Pons (tissue), 1 donor: Measurements from ENCODE around the gene ASL.
"Not testable (repeated sequence)": the region's sequence is repeated elsewhere in the genome, so short reads cannot be mapped to it uniquely, and the experiment has no call there.

Experiments
- DNase-seq: peaks from one replicate; pipeline ENCODE4 v3.0.0-alpha.2; 2016; ENCODE audit warnings: low spot score

ASL gene

GRCh38 chr7:66119245-66119850, 43.7 kb downstream of the ASL start:
- DNase-seq = no peak

- DNase-seq = no peak
Observed at GRCh38 chr7:66123175-66123528, 47.5 kb downstream of the ASL start.

- DNase-seq = not testable (repeated sequence)
Observed at GRCh38 chr7:66124569-66124861, 48.9 kb downstream of the ASL start.

- DNase-seq = no peak
Observed at GRCh38 chr7:66125052-66125694, 49.6 kb downstream of the ASL start.

- not testable (repeated sequence) for DNase-seq
Observed at GRCh38 chr7:66125781-66126352, 50.2 kb downstream of the ASL start.

GRCh38 chr7:66127172-66127571, 51.6 kb downstream of the ASL start:
- not testable (repeated sequence) for DNase-seq

GRCh38 chr7:66138994-66139752, 63.6 kb downstream of the ASL start:
- DNase-seq = no peak

- DNase-seq = peak; percentile 71
Observed at GRCh38 chr7:66140924-66141323, 65.3 kb downstream of the ASL start.

GRCh38 chr7:66142334-66142733, 66.7 kb downstream of the ASL start:
- DNase-seq = peak; percentile 20

- no peak for DNase-seq
Observed at GRCh38 chr7:66142996-66143395, 67.4 kb downstream of the ASL start.
